ENCODE data around the gene RNF224. TPM values are rescaled to one million over a fixed set of nuclear protein-coding genes. Genes with fewer than 3 reads are reported as not detected.

The RNF224 gene
- total and polyA plus RNA-seq, 2 experiments from 2014 or later, result 0.63 TPM; not detected in 1

GRCh38 chr9:137186385-137186784 is 40.9 kb upstream of the RNF224 start (continued):
- TF ChIP-seq, protein P1, sequence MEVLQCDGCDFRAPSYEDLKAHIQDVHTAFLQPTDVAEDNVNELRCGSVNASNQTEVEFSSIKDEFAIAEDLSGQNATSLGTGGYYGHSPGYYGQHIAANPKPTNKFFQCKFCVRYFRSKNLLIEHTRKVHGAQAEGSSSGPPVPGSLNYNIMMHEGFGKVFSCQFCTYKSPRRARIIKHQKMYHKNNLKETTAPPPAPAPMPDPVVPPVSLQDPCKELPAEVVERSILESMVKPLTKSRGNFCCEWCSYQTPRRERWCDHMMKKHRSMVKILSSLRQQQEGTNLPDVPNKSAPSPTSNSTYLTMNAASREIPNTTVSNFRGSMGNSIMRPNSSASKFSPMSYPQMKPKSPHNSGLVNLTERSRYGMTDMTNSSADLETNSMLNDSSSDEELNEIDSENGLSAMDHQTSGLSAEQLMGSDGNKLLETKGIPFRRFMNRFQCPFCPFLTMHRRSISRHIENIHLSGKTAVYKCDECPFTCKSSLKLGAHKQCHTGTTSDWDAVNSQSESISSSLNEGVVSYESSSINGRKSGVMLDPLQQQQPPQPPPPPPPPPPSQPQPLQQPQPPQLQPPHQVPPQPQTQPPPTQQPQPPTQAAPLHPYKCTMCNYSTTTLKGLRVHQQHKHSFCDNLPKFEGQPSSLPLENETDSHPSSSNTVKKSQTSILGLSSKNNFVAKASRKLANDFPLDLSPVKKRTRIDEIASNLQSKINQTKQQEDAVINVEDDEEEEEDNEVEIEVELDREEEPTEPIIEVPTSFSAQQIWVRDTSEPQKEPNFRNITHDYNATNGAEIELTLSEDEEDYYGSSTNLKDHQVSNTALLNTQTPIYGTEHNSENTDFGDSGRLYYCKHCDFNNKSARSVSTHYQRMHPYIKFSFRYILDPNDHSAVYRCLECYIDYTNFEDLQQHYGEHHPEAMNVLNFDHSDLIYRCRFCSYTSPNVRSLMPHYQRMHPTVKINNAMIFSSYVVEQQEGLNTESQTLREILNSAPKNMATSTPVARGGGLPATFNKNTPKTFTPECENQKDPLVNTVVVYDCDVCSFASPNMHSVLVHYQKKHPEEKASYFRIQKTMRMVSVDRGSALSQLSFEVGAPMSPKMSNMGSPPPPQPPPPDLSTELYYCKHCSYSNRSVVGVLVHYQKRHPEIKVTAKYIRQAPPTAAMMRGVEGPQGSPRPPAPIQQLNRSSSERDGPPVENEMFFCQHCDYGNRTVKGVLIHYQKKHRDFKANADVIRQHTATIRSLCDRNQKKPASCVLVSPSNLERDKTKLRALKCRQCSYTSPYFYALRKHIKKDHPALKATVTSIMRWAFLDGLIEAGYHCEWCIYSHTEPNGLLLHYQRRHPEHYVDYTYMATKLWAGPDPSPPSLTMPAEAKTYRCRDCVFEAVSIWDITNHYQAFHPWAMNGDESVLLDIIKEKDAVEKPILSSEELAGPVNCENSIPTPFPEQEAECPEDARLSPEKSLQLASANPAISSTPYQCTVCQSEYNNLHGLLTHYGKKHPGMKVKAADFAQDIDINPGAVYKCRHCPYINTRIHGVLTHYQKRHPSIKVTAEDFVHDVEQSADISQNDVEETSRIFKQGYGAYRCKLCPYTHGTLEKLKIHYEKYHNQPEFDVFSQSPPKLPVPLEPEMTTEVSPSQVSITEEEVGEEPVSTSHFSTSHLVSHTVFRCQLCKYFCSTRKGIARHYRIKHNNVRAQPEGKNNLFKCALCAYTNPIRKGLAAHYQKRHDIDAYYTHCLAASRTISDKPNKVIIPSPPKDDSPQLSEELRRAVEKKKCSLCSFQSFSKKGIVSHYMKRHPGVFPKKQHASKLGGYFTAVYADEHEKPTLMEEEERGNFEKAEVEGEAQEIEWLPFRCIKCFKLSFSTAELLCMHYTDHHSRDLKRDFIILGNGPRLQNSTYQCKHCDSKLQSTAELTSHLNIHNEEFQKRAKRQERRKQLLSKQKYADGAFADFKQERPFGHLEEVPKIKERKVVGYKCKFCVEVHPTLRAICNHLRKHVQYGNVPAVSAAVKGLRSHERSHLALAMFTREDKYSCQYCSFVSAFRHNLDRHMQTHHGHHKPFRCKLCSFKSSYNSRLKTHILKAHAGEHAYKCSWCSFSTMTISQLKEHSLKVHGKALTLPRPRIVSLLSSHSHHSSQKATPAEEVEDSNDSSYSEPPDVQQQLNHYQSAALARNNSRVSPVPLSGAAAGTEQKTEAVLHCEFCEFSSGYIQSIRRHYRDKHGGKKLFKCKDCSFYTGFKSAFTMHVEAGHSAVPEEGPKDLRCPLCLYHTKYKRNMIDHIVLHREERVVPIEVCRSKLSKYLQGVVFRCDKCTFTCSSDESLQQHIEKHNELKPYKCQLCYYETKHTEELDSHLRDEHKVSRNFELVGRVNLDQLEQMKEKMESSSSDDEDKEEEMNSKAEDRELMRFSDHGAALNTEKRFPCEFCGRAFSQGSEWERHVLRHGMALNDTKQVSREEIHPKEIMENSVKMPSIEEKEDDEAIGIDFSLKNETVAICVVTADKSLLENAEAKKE (CRISPR knock-in tag; IDR thresholded peaks at IDR 0.05), result no peak
- no peak for TF ChIP-seq CTCF (conservative IDR thresholded peaks at IDR 0.05; ENCODE audit: low read depth in 2 of 2)
- no peak for TF ChIP-seq EZH2 (IDR thresholded peaks at IDR 0.05; ENCODE audit: low read depth, unreplicated experiment)

GRCh38 chr9:137187386-137187785 is 39.9 kb upstream of the RNF224 start:
- TF ChIP-seq ZNF331 (CRISPR knock-in tag; IDR thresholded peaks at IDR 0.05; ENCODE audit: low read depth) (no peak), CREB1 (CRISPR knock-in tag; IDR thresholded peaks at IDR 0.05; ENCODE audit: low read depth) (no peak)
- no peak for ATAC-seq
- 0 out of 2 replicates have a peak, but pooled peaks cover 4% of the 10 kb centered on the region for H3F3A ChIP-seq (replicated peaks; ENCODE audit: low read depth)
- H3K9me2 ChIP-seq (ENCODE audit: insufficient read depth), result no peaks in the 10 kb centered on the region
- H3K27me3 ChIP-seq (ENCODE audit: insufficient read depth), result no peaks in the 10 kb centered on the region
- no peak overlapping the region for H3K27ac ChIP-seq (ENCODE audit: low read depth)
- no peaks in the 10 kb centered on the region for H3K9me3 Mint-ChIP-seq
- DNase-seq (ENCODE audit: low spot score), result no peak
- peak overlapping the region; percentile 93 for H3K4me2 ChIP-seq
- 0 out of 2 replicates have a peak overlapping the region, but pooled peaks have one; percentile 84 for H3K27ac Mint-ChIP-seq
- peak overlapping the region; percentile 91 for H3K4me3 Mint-ChIP-seq
- H3K4me1 ChIP-seq (ENCODE audit: insufficient read depth), result peaks cover 13% of the 10 kb centered on the region
- peaks cover 21% of the 10 kb centered on the region for H3K36me3 Mint-ChIP-seq (ENCODE audit: low read depth)
- H3K4me1 Mint-ChIP-seq, result peaks cover 9% of the 10 kb centered on the region
- H2AFZ ChIP-seq, result no peak overlapping the region
- peaks cover 25% of the 10 kb centered on the region for H3K79me2 ChIP-seq (replicated peaks; ENCODE audit: insufficient read depth)
- no peaks in the 10 kb centered on the region for H3K36me3 ChIP-seq (ENCODE audit: insufficient read depth)
- H4K20me1 ChIP-seq (replicated peaks; ENCODE audit: insufficient read depth), result 0 out of 2 replicates have a peak, but pooled peaks cover 5% of the 10 kb centered on the region
- H3K27me3 Mint-ChIP-seq (ENCODE audit: insufficient read depth, low read depth, poor library complexity), result peaks cover 13% of the 10 kb centered on the region
- H3K4me3 ChIP-seq, result peak overlapping the region; percentile 94
